IPS DF 6.9 (cell line): ENCODE data around the gene NEBL.

Experiments used
- DNase-seq: peaks from one replicate; pipeline ENCODE4 v3.0.0-alpha.2; 2013; ENCODE audit warnings: low read depth, low spot score
- H3K27ac ChIP-seq: one replicate; pipeline ENCODE4 v1.5.1; 2013; ENCODE audit warnings: low read length, control low read depth
- H3K27me3 ChIP-seq: 2 replicates; pipeline ENCODE4 v1.6.1; 2013; ENCODE audit warnings: mild to moderate bottlenecking, low read length; ENCODE audit not compliant: control insufficient read depth, insufficient read depth
- H3K36me3 ChIP-seq: 2 replicates; pipeline ENCODE4 v1.6.1; 2013; ENCODE audit warnings: low read length; ENCODE audit not compliant: control insufficient read depth, insufficient read depth
- H3K4me1 ChIP-seq: 2 replicates; pipeline ENCODE4 v1.6.1; 2013; ENCODE audit warnings: low read length; ENCODE audit not compliant: control insufficient read depth, insufficient read depth
- H3K4me3 ChIP-seq: 2 replicates; pipeline ENCODE4 v1.5.1; 2013; ENCODE audit warnings: mild to moderate bottlenecking, low read length
- H3K9me3 ChIP-seq: 2 replicates; pipeline ENCODE4 v1.6.1; 2013; ENCODE audit warnings: low read length, inconsistent platforms; ENCODE audit not compliant: control insufficient read depth, insufficient read depth
- WGBS: extraction: QIAGEN DNeasy Blood & Tissue Kit; methylation state at CpG from one replicate; pipeline ENCODE4 v1.1.7; 2013; ENCODE audit warnings: mixed read lengths, missing lambda C conversion rate; ENCODE audit not compliant: insufficient read length, insufficient coverage; 5-methylcytosine and 5-hydroxymethylcytosine counted together

Gene NEBL

GRCh38 chr10:20797290-20797689, 99.8 kb downstream of the NEBL start:
- no peaks in the 10 kb centered on the region for H3K9me3 ChIP-seq
- no peak overlapping the region for H3K4me3 ChIP-seq
- no peaks in the 10 kb centered on the region for H3K27me3 ChIP-seq
- DNase-seq: no peak
- no peaks in the 10 kb centered on the region for H3K36me3 ChIP-seq
- H3K4me1 ChIP-seq: no peaks in the 10 kb centered on the region
- H3K27ac ChIP-seq: no peak overlapping the region
- WGBS: no CpG with 5 or more reads among the region's 4 CpGs

GRCh38 chr10:20795391-20795790, 101.7 kb downstream of the NEBL start:
- no CpG with 5 or more reads among the region's 4 CpGs for WGBS
- H3K27me3 ChIP-seq: no peaks in the 10 kb centered on the region
- DNase-seq: no peak
- no peaks in the 10 kb centered on the region for H3K9me3 ChIP-seq
- no peak overlapping the region for H3K27ac ChIP-seq
- H3K36me3 ChIP-seq: no peaks in the 10 kb centered on the region
- H3K4me1 ChIP-seq: no peaks in the 10 kb centered on the region
- no peak overlapping the region for H3K4me3 ChIP-seq

- DNase-seq: no peak
- no CpG with 5 or more reads among the region's 1 CpG for WGBS
- Histone ChIP-seq H3K4me1 (no peaks in the 10 kb centered on the region), H3K27ac (no peak overlapping the region), H3K27me3 (no peaks in the 10 kb centered on the region), H3K9me3 (no peaks in the 10 kb centered on the region), H3K4me3 (no peak overlapping the region), H3K36me3 (no peaks in the 10 kb centered on the region)
Observed at GRCh38 chr10:20785174-20785573, 111.9 kb downstream of the NEBL start.

- Histone ChIP-seq H3K36me3 (no peaks in the 10 kb centered on the region), H3K4me1 (no peaks in the 10 kb centered on the region), H3K27me3 (no peaks in the 10 kb centered on the region), H3K4me3 (no peak overlapping the region), H3K27ac (no peak overlapping the region), H3K9me3 (no peaks in the 10 kb centered on the region)
- DNase-seq: no peak
- no CpG with 5 or more reads among the region's 7 CpGs for WGBS
Observed at GRCh38 chr10:20778008-20778757, 118.9 kb downstream of the NEBL start.

- no peaks in the 10 kb centered on the region for H3K4me1 ChIP-seq
- H3K27ac ChIP-seq: no peak overlapping the region
- H3K27me3 ChIP-seq: no peaks in the 10 kb centered on the region
- no peaks in the 10 kb centered on the region for H3K36me3 ChIP-seq
- H3K4me3 ChIP-seq: no peak overlapping the region
- WGBS: no CpG with 5 or more reads among the region's 5 CpGs
- no peaks in the 10 kb centered on the region for H3K9me3 ChIP-seq
- no peak for DNase-seq
Observed at GRCh38 chr10:20776384-20777118, 120.6 kb downstream of the NEBL start.

GRCh38 chr10:20771051-20771450, 126.1 kb downstream of the NEBL start:
- Histone ChIP-seq H3K4me1 (no peaks in the 10 kb centered on the region), H3K36me3 (no peaks in the 10 kb centered on the region), H3K27me3 (no peaks in the 10 kb centered on the region), H3K27ac (no peak overlapping the region), H3K4me3 (no peak overlapping the region), H3K9me3 (no peaks in the 10 kb centered on the region)
- no peak for DNase-seq
- no CpG with 5 or more reads among the region's 2 CpGs for WGBS

GRCh38 chr10:20769481-20769880, 127.6 kb downstream of the NEBL start:
- no peak for DNase-seq
- WGBS: no CpG with 5 or more reads among the region's 3 CpGs
- Histone ChIP-seq H3K4me3 (no peak overlapping the region), H3K4me1 (no peaks in the 10 kb centered on the region), H3K27ac (no peak overlapping the region), H3K27me3 (no peaks in the 10 kb centered on the region), H3K36me3 (no peaks in the 10 kb centered on the region), H3K9me3 (no peaks in the 10 kb centered on the region)

- H3K4me3 ChIP-seq: no peak overlapping the region
- no peaks in the 10 kb centered on the region for H3K4me1 ChIP-seq
- H3K9me3 ChIP-seq: no peaks in the 10 kb centered on the region
- H3K36me3 ChIP-seq: no peaks in the 10 kb centered on the region
- WGBS: no CpG with 5 or more reads among the region's 3 CpGs
- H3K27me3 ChIP-seq: no peaks in the 10 kb centered on the region
- H3K27ac ChIP-seq: no peak overlapping the region
- DNase-seq: no peak
Observed at GRCh38 chr10:20768843-20769242, 128.3 kb downstream of the NEBL start.

- H3K36me3 ChIP-seq: no peaks in the 10 kb centered on the region
- H3K4me1 ChIP-seq: no peaks in the 10 kb centered on the region
- WGBS: no CpG with 5 or more reads among the region's 2 CpGs
- H3K27ac ChIP-seq: no peak overlapping the region
- DNase-seq: no peak
- H3K27me3 ChIP-seq: no peaks in the 10 kb centered on the region
- no peak overlapping the region for H3K4me3 ChIP-seq
- H3K9me3 ChIP-seq: no peaks in the 10 kb centered on the region
Observed at GRCh38 chr10:20767028-20767427, 130.1 kb downstream of the NEBL start.

- DNase-seq: no peak
- Histone ChIP-seq H3K27me3 (no peaks in the 10 kb centered on the region), H3K4me1 (no peaks in the 10 kb centered on the region), H3K27ac (no peak overlapping the region), H3K36me3 (no peaks in the 10 kb centered on the region), H3K4me3 (no peak overlapping the region), H3K9me3 (no peaks in the 10 kb centered on the region)
- no CpG with 5 or more reads among the region's 1 CpG for WGBS
Observed at GRCh38 chr10:20765066-20765465, 132.0 kb downstream of the NEBL start.

- Histone ChIP-seq H3K36me3 (no peaks in the 10 kb centered on the region), H3K9me3 (no peaks in the 10 kb centered on the region), H3K4me3 (no peak overlapping the region), H3K27ac (no peak overlapping the region), H3K4me1 (no peaks in the 10 kb centered on the region), H3K27me3 (no peaks in the 10 kb centered on the region)
- DNase-seq: no peak
- no CpG with 5 or more reads among the region's 2 CpGs for WGBS
Observed at GRCh38 chr10:20760460-20760859, 136.7 kb downstream of the NEBL start.
